GM18499 (cell line): ENCODE results near the gene AKAP5.
"Not testable (repeated sequence)": the region's sequence is repeated elsewhere in the genome, so short reads cannot be mapped to it uniquely, and the experiment has no call there.

Source experiments
- ATAC-seq: cut with Tn5 transposase; IDR thresholded peaks from one replicate; pipeline ENCODE4 v1.9.1; 2021; ENCODE audit warnings: moderate number of reproducible peaks; ENCODE audit not compliant: insufficient read depth, unreplicated experiment

The AKAP5 gene

GRCh38 chr14:64501411-64502171, 36.3 kb downstream of the AKAP5 start:
- ATAC-seq: no peak

GRCh38 chr14:64502456-64502855, 37.2 kb downstream of the AKAP5 start:
- no peak for ATAC-seq

GRCh38 chr14:64502887-64503433, 37.7 kb downstream of the AKAP5 start:
- no peak for ATAC-seq

GRCh38 chr14:64503434-64504309, 38.4 kb downstream of the AKAP5 start, which contains the start of gene ZBTB25:
Gene ZBTB25, minus strand, starts transcription at chr14:64503838. Its CDS starts 13,305 bp downstream, at chr14:64490533.
- peak; percentile 38 for ATAC-seq

GRCh38 chr14:64504310-64504896, 39.1 kb downstream of the AKAP5 start, which contains the start of gene ZBTB1:
Gene ZBTB1, plus strand, starts transcription at chr14:64504770. Its CDS starts 16,735 bp downstream, at chr14:64521505.
- no peak for ATAC-seq

- ATAC-seq: no peak
These were observed 39.8 kb downstream of the AKAP5 start for GRCh38 chr14:64504897-64505794.

GRCh38 chr14:64506721-64507120, 41.4 kb downstream of the AKAP5 start:
- ATAC-seq: no peak

GRCh38 chr14:64507376-64508156, 42.3 kb downstream of the AKAP5 start:
- no peak for ATAC-seq

- no peak for ATAC-seq
These were observed 43.0 kb downstream of the AKAP5 start for GRCh38 chr14:64508215-64508776.

GRCh38 chr14:64509036-64509435, 43.7 kb downstream of the AKAP5 start:
- ATAC-seq: no peak

GRCh38 chr14:64510825-64511671, 45.7 kb downstream of the AKAP5 start:
- ATAC-seq: no peak

GRCh38 chr14:64513271-64513670, 48.0 kb downstream of the AKAP5 start:
- ATAC-seq: no peak

- no peak for ATAC-seq
These were observed 49.8 kb downstream of the AKAP5 start for GRCh38 chr14:64515053-64515452.

GRCh38 chr14:64516969-64517368, 51.7 kb downstream of the AKAP5 start:
- no peak for ATAC-seq

- not testable (repeated sequence) for ATAC-seq
These were observed 52.4 kb downstream of the AKAP5 start for GRCh38 chr14:64517667-64518066.

- no peak for ATAC-seq
These were observed 52.9 kb downstream of the AKAP5 start for GRCh38 chr14:64518229-64518628.

- no peak for ATAC-seq
These were observed 55.4 kb downstream of the AKAP5 start for GRCh38 chr14:64520699-64521098.
